ENCODE results near the gene ATF7IP. TPM values are rescaled to one million over a fixed set of nuclear protein-coding genes. Genes with fewer than 3 reads are reported as not detected.

Gene ATF7IP
- total RNA-seq, 6 donors from 2014 or later, result 20.5 to 65.5 (median 55.9) TPM

GRCh38 chr12:14424545-14424944 is 59.1 kb downstream of the ATF7IP start:
- 93 to 96% methylated on average over 3 of the region's 3 CpGs for WGBS, 2 donors
- ATAC-seq (ENCODE audit: low FRiP score in 2 of 2), result no peak
- TF ChIP-seq, protein P1, sequence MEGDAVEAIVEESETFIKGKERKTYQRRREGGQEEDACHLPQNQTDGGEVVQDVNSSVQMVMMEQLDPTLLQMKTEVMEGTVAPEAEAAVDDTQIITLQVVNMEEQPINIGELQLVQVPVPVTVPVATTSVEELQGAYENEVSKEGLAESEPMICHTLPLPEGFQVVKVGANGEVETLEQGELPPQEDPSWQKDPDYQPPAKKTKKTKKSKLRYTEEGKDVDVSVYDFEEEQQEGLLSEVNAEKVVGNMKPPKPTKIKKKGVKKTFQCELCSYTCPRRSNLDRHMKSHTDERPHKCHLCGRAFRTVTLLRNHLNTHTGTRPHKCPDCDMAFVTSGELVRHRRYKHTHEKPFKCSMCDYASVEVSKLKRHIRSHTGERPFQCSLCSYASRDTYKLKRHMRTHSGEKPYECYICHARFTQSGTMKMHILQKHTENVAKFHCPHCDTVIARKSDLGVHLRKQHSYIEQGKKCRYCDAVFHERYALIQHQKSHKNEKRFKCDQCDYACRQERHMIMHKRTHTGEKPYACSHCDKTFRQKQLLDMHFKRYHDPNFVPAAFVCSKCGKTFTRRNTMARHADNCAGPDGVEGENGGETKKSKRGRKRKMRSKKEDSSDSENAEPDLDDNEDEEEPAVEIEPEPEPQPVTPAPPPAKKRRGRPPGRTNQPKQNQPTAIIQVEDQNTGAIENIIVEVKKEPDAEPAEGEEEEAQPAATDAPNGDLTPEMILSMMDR (IDR thresholded peaks at IDR 0.05), result no peak
- no peak for TF ChIP-seq POLR2A (IDR thresholded peaks at IDR 0.05)
- no peak for TF ChIP-seq POLR2AphosphoS5 (IDR thresholded peaks at IDR 0.05)
- TF ChIP-seq EP300 (IDR thresholded peaks at IDR 0.05), result no peak

GRCh38 chr12:14426792-14427191 is 61.3 kb downstream of the ATF7IP start:
- Histone ChIP-seq H3K36me3 (peaks cover 0 to 12% (median 8%) of the 10 kb centered on the region in 4 donors), H3K27ac (no peak overlapping the region), H3K27me3 (no peaks in the 10 kb centered on the region), H3K4me1 (peaks cover 0 to 10% (median 6%) of the 10 kb centered on the region in 4 donors), H3K9me3 (peaks cover 0 to 2% (median under 1%) of the 10 kb centered on the region in 4 donors), H3K4me3 (no peak overlapping the region)
- TF ChIP-seq EP300 (IDR thresholded peaks at IDR 0.05) (no peak), POLR2A (IDR thresholded peaks at IDR 0.05) (no peak), POLR2AphosphoS5 (IDR thresholded peaks at IDR 0.05) (no peak)
- TF ChIP-seq, protein P1 (IDR thresholded peaks at IDR 0.05), result no peak
- DNase-seq, result no peak
- no peak for ATAC-seq (ENCODE audit: low FRiP score in 2 of 2)

More at GRCh38 chr12:14424545-14424944, 59.1 kb downstream of the ATF7IP start:
- H3K4me1 ChIP-seq, result peaks cover 0 to 18% (median 13%) of the 10 kb centered on the region in 4 donors
- no peak overlapping the region for H3K4me3 ChIP-seq
- no peak for DNase-seq
- peaks cover 0 to 8% (median 5%) of the 10 kb centered on the region in 4 donors for H3K9me3 ChIP-seq
- H3K27ac ChIP-seq, result no peak overlapping the region
- H3K27me3 ChIP-seq, result no peaks in the 10 kb centered on the region
- H3K36me3 ChIP-seq, result peaks cover 0 to 10% (median 7%) of the 10 kb centered on the region in 4 donors

- ATAC-seq (ENCODE audit: low FRiP score in 2 of 2) (no peak), DNase-seq (no peak)
- H3K27ac ChIP-seq, result no peak overlapping the region
- peaks cover 0 to 11% (median 7%) of the 10 kb centered on the region in 4 donors for H3K4me1 ChIP-seq
- H3K27me3 ChIP-seq, result no peaks in the 10 kb centered on the region
- no peak overlapping the region for H3K4me3 ChIP-seq
- H3K36me3 ChIP-seq, result peaks cover 0 to 10% (median 7%) of the 10 kb centered on the region in 4 donors
- H3K9me3 ChIP-seq, result no peaks in the 10 kb centered on the region
- whole genome bisulfite sequencing, 2 donors, result 100% methylated on average over 1 of the region's 1 CpG
- TF ChIP-seq EP300 (IDR thresholded peaks at IDR 0.05) (no peak), POLR2A (IDR thresholded peaks at IDR 0.05) (no peak), POLR2AphosphoS5 (IDR thresholded peaks at IDR 0.05) (no peak)
- TF ChIP-seq, protein P1 (IDR thresholded peaks at IDR 0.05), result no peak
Observed at GRCh38 chr12:14427929-14428328, 62.4 kb downstream of the ATF7IP start.

GRCh38 chr12:14430394-14430986 is 65.0 kb downstream of the ATF7IP start:
- WGBS, 2 donors, result 97 to 100% methylated on average over 2 of the region's 2 CpGs

More at GRCh38 chr12:14430394-14430986, 65.0 kb downstream of the ATF7IP start:
- Histone ChIP-seq H3K27me3 (no peaks in the 10 kb centered on the region), H3K4me3 (no peak overlapping the region), H3K9me3 (no peaks in the 10 kb centered on the region), H3K27ac (no peak overlapping the region), H3K4me1 (peaks cover 0 to 16% (median 12%) of the 10 kb centered on the region in 4 donors), H3K36me3 (peaks cover 0 to 9% (median 1%) of the 10 kb centered on the region in 4 donors)
- TF ChIP-seq POLR2AphosphoS5 (IDR thresholded peaks at IDR 0.05), result no peak
- no peak for TF ChIP-seq EP300 (IDR thresholded peaks at IDR 0.05)
- TF ChIP-seq POLR2A (IDR thresholded peaks at IDR 0.05), result no peak
- TF ChIP-seq, protein P1 (IDR thresholded peaks at IDR 0.05), result no peak
- DNase-seq, result no peak
- ATAC-seq (ENCODE audit: low FRiP score in 2 of 2), result no peak

Data from upper lobe of left lung (tissue), 6 donors.